HepG2 (cell line): Measurements from ENCODE around the gene AURKA. TPM values are rescaled to one million over a fixed set of nuclear protein-coding genes. Genes with fewer than 3 reads are reported as not detected.

Experiments used
- ATF5 ChIP-seq: sonication (generic); formaldehyde crosslinking; IDR thresholded peaks from 2 replicates; pipeline ENCODE4 v1.4.0; 2020; ENCODE audit warnings: mild to moderate bottlenecking, low read depth, missing genetic modification reagents
- CBX5 ChIP-seq: sonication (generic); formaldehyde crosslinking; IDR thresholded peaks from 2 replicates; pipeline ENCODE4 v1.4.0; 2020; ENCODE audit warnings: missing genetic modification reagents, borderline replicate concordance
- CERS6 ChIP-seq: sonication (generic); formaldehyde crosslinking; IDR thresholded peaks from 2 replicates; pipeline ENCODE4 v1.5.0; 2020; ENCODE audit warnings: missing genetic modification reagents
- GLI4 ChIP-seq: sonication (generic); formaldehyde crosslinking; IDR thresholded peaks from 2 replicates; pipeline ENCODE4 v1.5.1; 2020; ENCODE audit warnings: missing genetic modification reagents, mild to moderate bottlenecking, moderate library complexity, borderline replicate concordance
- HMGXB4 ChIP-seq, 2 experiments: sonication (generic) in 1 of 2; formaldehyde crosslinking in 1 of 2; IDR thresholded peaks; 2 replicates each; pipeline versions ENCODE4 v1.4.0 to v1.6.1; 2018 to 2020; ENCODE audit warnings: missing genetic modification reagents in 2 of 2, borderline replicate concordance in 1 of 2, low read depth in 1 of 2, mild to moderate bottlenecking in 1 of 2, missing biosample characterization in 1 of 2
- NFYB ChIP-seq: sonication (generic); formaldehyde crosslinking; IDR thresholded peaks from 2 replicates; pipeline ENCODE4 v1.4.0; 2020; ENCODE audit warnings: missing genetic modification reagents
- NONO ChIP-seq, 2 experiments: fragments of 450-650 bp in 1 of 2; sonication (generic) in 1 of 2; formaldehyde crosslinking in 1 of 2; IDR thresholded peaks in 1 of 2; conservative IDR thresholded peaks in 1 of 2; 2 replicates each; pipeline versions ENCODE4 v1.6.1 to v1.8.0; 2017 to 2022; ENCODE audit warnings: mild to moderate bottlenecking in 1 of 2, missing genetic modification reagents in 1 of 2, moderate library complexity in 1 of 2
- PRDM15 ChIP-seq: sonication (generic); formaldehyde crosslinking; IDR thresholded peaks from 2 replicates; pipeline ENCODE4 v1.4.0; 2020; ENCODE audit warnings: missing genetic modification reagents
- SALL1 ChIP-seq: sonication (generic); formaldehyde crosslinking; IDR thresholded peaks from 2 replicates; pipeline ENCODE4 v1.8.0; 2022; ENCODE audit warnings: mild to moderate bottlenecking, missing genetic modification reagents
- ZBTB10 ChIP-seq: sonication (generic); formaldehyde crosslinking; IDR thresholded peaks from 2 replicates; pipeline ENCODE4 v1.4.0; 2020; ENCODE audit warnings: missing genetic modification reagents, borderline replicate concordance
- ZFP82 ChIP-seq: sonication (generic); formaldehyde crosslinking; IDR thresholded peaks from 2 replicates; pipeline ENCODE4 v1.5.1; 2020; ENCODE audit warnings: mild to moderate bottlenecking, missing genetic modification reagents, borderline replicate concordance
- ZKSCAN8 ChIP-seq: IDR thresholded peaks from 2 replicates; pipeline ENCODE4 v1.6.1; 2016; ENCODE audit warnings: borderline replicate concordance, missing genetic modification reagents, missing compliant biosample characterization
- ZNF784 ChIP-seq: sonication (generic); formaldehyde crosslinking; IDR thresholded peaks from 2 replicates; pipeline ENCODE4 v1.5.1; 2020; ENCODE audit warnings: missing genetic modification reagents, mild to moderate bottlenecking, borderline replicate concordance
- ZNF850 ChIP-seq: sonication (generic); formaldehyde crosslinking; conservative IDR thresholded peaks from 2 replicates; pipeline ENCODE4 v1.9.0; 2021; ENCODE audit warnings: mild to moderate bottlenecking, missing genetic modification reagents
- ZNF891 ChIP-seq: sonication (generic); formaldehyde crosslinking; IDR thresholded peaks from 2 replicates; pipeline ENCODE4 v1.5.0; 2020; ENCODE audit warnings: mild to moderate bottlenecking, missing genetic modification reagents
- polyA plus RNA-seq, 8 experiments: library from polyadenylated mRNA; depleted of rRNA in 3 of 8; stranded (reverse) in 7 of 8; unstranded in 1 of 8; fragments of >200 nt; fragmentation: Illumina TruSeq in 4 of 8; extraction: Trizol in 4 of 8; gene quantifications; 2 replicates each; pipeline versions ENCODE4 v1.2.1 to v1.2.3, GENCODE V29; 2011 to 2016; ENCODE audit warnings: low read depth in 4 of 8, missing spikeins in 1 of 8, mixed read lengths in 1 of 8; ENCODE audit not compliant: insufficient read depth in 1 of 8
- total RNA-seq, 5 experiments: library from RNA; depleted of rRNA; stranded (reverse); fragments of >200 nt; fragmentation: Illumina TruSeq; extraction: Trizol; gene quantifications; 2 replicates each; pipeline ENCODE4 v1.2.3, GENCODE V29; 2016; ENCODE audit warnings: low read depth in 1 of 5

Gene AURKA
- total and polyA plus RNA-seq, 2 of the 13 experiments (the other 11 are each of a cell fraction or from before 2014, with no cell fraction given), result 96.4 to 224 TPM

- 0 out of 2 replicates have a peak, but pooled peaks have one; percentile 56 for TF ChIP-seq PRDM15 (CRISPR knock-in tag)
- TF ChIP-seq CBX5, result peak; percentile 73; the same call in 1 of the 2 replicates
- TF ChIP-seq NONO (IDR thresholded peaks at IDR 0.05), result no peak
- peak; percentile 44; the same call in 1 of the 2 replicates for TF ChIP-seq NONO (CRISPR knock-in tag; conservative IDR thresholded peaks at IDR 0.05)
- TF ChIP-seq ZNF850, result no peak
- peak; percentile 42 to 66; a peak in 3 of 4 replicates for TF ChIP-seq HMGXB4 (CRISPR knock-in tag; IDR thresholded peaks at IDR 0.05; ENCODE audit: borderline replicate concordance in 1 of 2, low read depth in 1 of 2)
- no peak for TF ChIP-seq NFYB (CRISPR knock-in tag)
- TF ChIP-seq ZFP82 (CRISPR knock-in tag), result no peak
- TF ChIP-seq ZNF784, result no peak
- peak; percentile 92 for TF ChIP-seq ZNF891 (CRISPR knock-in tag)
- peak; percentile 57 for TF ChIP-seq SALL1
- TF ChIP-seq ZBTB10, result no peak
- TF ChIP-seq ZKSCAN8 (CRISPR knock-in tag), result peak; percentile 99
- TF ChIP-seq ATF5, result peak; percentile 59; the same call in 1 of the 2 replicates
- no peak for TF ChIP-seq CERS6
- TF ChIP-seq GLI4 (CRISPR knock-in tag), result peak; percentile 76; the same call in 1 of the 2 replicates
Observed at GRCh38 chr20:56360133-56360907, 31.7 kb downstream of the AURKA start (continued).
